OCI-LY1 (cell line): ENCODE data around the gene GRIK2.
"Not testable (repeated sequence)": the region's sequence is repeated elsewhere in the genome, so short reads cannot be mapped to it uniquely, and the experiment has no call there.

Source experiments
- H2AFZ ChIP-seq: fragments of 200-600 bp; sonication (generic), shearing (Covaris generic); 2 replicates; pipeline ENCODE4 v1.6.0; 2014; ENCODE audit warnings: antibody characterized with exemption, mild to moderate bottlenecking, low read length
- H3F3A ChIP-seq: fragments of 200-600 bp; sonication (generic), shearing (Covaris generic); 2 replicates; pipeline ENCODE4 v1.6.0; 2014; ENCODE audit warnings: mild to moderate bottlenecking, antibody characterized with exemption, low read length, moderate library complexity; ENCODE audit not compliant: insufficient read depth
- H3K27ac ChIP-seq: fragments of 200-600 bp; sonication (generic); 2 replicates; pipeline ENCODE4 v1.5.1; 2014; ENCODE audit warnings: low read length, mixed run types, mild to moderate bottlenecking, low read depth; ENCODE audit not compliant: poor library complexity, severe bottlenecking
- H3K27me3 ChIP-seq: fragments of 200-600 bp; sonication (generic); 2 replicates; pipeline ENCODE4 v1.6.0; 2014; ENCODE audit warnings: antibody characterized with exemption, mild to moderate bottlenecking, low read length, moderate library complexity; ENCODE audit not compliant: insufficient read depth
- H3K36me3 ChIP-seq: fragments of 200-600 bp; sonication (generic); 2 replicates; pipeline ENCODE4 v1.6.1; 2014; ENCODE audit warnings: mild to moderate bottlenecking, antibody characterized with exemption, low read length, moderate library complexity, mixed read lengths; ENCODE audit not compliant: insufficient read depth
- H3K4me1 ChIP-seq: fragments of 200-600 bp; sonication (generic); 2 replicates; pipeline ENCODE4 v1.5.1; 2014; ENCODE audit warnings: mild to moderate bottlenecking, low read length, moderate library complexity; ENCODE audit not compliant: insufficient read depth, severe bottlenecking
- H3K4me2 ChIP-seq: fragments of 200-600 bp; sonication (generic), shearing (Covaris generic); 2 replicates; pipeline ENCODE4 v1.6.1; 2014; ENCODE audit warnings: low read length
- H3K4me3 ChIP-seq: fragments of 200-600 bp; sonication (generic); 2 replicates; pipeline ENCODE4 v1.5.1; 2014; ENCODE audit warnings: low read length, low read depth, mild to moderate bottlenecking, mixed read lengths; ENCODE audit not compliant: poor library complexity, severe bottlenecking
- H3K79me2 ChIP-seq: fragments of 200-600 bp; shearing (Covaris generic); 2 replicates; pipeline ENCODE4 v1.6.1; 2016; ENCODE audit warnings: mixed run types, low read length, mixed read lengths; ENCODE audit not compliant: insufficient read depth
- H3K9ac ChIP-seq: fragments of 200-600 bp; sonication (generic), shearing (Covaris generic); 2 replicates; pipeline ENCODE4 v1.6.1; 2014; ENCODE audit warnings: mild to moderate bottlenecking, low read length, mixed read lengths
- H3K9me2 ChIP-seq: fragments of 200-600 bp; sonication (generic), shearing (Covaris generic); 2 replicates; pipeline ENCODE4 v1.6.1; 2014; ENCODE audit warnings: low read depth, mild to moderate bottlenecking, low read length, mixed read lengths
- H3K9me3 ChIP-seq: fragments of 200-600 bp; shearing (Covaris generic); 2 replicates; pipeline ENCODE4 v1.6.1; 2014; ENCODE audit warnings: low read length, mixed read lengths
- H4K20me1 ChIP-seq: fragments of 200-600 bp; sonication (generic), shearing (Covaris generic); 2 replicates; pipeline ENCODE4 v1.6.0; 2016; ENCODE audit warnings: mild to moderate bottlenecking, low read length; ENCODE audit not compliant: insufficient read depth
- EZH2 ChIP-seq: fragments of 200-600 bp; sonication (generic), shearing (Covaris generic); IDR thresholded peaks from 2 replicates; pipeline ENCODE4 v1.8.0; 2017; ENCODE audit warnings: borderline replicate concordance, mixed run types, mild to moderate bottlenecking, antibody characterized with exemption, low read length, moderate library complexity, mixed read lengths
- TF ChIP-seq, protein P1 (sequence below): fragments of 200-600 bp; sonication (generic), shearing (Covaris generic); IDR thresholded peaks from 2 replicates; pipeline ENCODE4 v1.5.1; 2017; ENCODE audit warnings: mild to moderate bottlenecking, antibody characterized with exemption, low read length, moderate library complexity, mixed read lengths

GRIK2 gene

DNA sequence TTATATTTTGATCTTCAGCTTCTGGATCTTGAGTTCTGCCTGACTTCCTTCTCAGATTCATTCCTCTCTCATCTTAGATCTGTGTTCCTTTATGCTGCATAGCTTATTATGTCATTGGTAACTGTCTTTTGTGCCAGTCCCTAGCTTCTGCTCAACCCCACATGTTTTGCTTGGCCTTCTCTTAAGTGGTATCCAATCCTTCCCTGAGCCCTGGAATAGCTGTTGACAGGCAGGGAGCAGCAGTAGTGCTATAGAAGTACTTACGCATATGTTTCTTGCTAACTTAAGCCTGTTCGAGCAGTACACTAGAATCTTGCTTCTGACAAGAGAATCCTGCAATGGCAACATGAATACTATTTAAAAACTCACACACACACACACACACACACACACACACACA, 13.6 kb upstream of the GRIK2 start:
- no peak overlapping the region for H3K9ac ChIP-seq
- no peaks in the 10 kb centered on the region for H3F3A ChIP-seq
- no peaks in the 10 kb centered on the region for H3K9me2 ChIP-seq
- no peaks in the 10 kb centered on the region for H3K36me3 ChIP-seq
- no peak overlapping the region for H3K27ac ChIP-seq
- no peak overlapping the region for H3K4me2 ChIP-seq
- H3K4me1 ChIP-seq, result no peaks in the 10 kb centered on the region
- H4K20me1 ChIP-seq, result no peaks in the 10 kb centered on the region
- no peaks in the 10 kb centered on the region for H3K27me3 ChIP-seq
- no peak overlapping the region for H2AFZ ChIP-seq
- H3K9me3 ChIP-seq, result no peaks in the 10 kb centered on the region
- TF ChIP-seq, protein P1, sequence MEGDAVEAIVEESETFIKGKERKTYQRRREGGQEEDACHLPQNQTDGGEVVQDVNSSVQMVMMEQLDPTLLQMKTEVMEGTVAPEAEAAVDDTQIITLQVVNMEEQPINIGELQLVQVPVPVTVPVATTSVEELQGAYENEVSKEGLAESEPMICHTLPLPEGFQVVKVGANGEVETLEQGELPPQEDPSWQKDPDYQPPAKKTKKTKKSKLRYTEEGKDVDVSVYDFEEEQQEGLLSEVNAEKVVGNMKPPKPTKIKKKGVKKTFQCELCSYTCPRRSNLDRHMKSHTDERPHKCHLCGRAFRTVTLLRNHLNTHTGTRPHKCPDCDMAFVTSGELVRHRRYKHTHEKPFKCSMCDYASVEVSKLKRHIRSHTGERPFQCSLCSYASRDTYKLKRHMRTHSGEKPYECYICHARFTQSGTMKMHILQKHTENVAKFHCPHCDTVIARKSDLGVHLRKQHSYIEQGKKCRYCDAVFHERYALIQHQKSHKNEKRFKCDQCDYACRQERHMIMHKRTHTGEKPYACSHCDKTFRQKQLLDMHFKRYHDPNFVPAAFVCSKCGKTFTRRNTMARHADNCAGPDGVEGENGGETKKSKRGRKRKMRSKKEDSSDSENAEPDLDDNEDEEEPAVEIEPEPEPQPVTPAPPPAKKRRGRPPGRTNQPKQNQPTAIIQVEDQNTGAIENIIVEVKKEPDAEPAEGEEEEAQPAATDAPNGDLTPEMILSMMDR, result no peak
- no peak for TF ChIP-seq EZH2
- no peak overlapping the region for H3K4me3 ChIP-seq
- H3K79me2 ChIP-seq, result no peaks in the 10 kb centered on the region

DNA sequence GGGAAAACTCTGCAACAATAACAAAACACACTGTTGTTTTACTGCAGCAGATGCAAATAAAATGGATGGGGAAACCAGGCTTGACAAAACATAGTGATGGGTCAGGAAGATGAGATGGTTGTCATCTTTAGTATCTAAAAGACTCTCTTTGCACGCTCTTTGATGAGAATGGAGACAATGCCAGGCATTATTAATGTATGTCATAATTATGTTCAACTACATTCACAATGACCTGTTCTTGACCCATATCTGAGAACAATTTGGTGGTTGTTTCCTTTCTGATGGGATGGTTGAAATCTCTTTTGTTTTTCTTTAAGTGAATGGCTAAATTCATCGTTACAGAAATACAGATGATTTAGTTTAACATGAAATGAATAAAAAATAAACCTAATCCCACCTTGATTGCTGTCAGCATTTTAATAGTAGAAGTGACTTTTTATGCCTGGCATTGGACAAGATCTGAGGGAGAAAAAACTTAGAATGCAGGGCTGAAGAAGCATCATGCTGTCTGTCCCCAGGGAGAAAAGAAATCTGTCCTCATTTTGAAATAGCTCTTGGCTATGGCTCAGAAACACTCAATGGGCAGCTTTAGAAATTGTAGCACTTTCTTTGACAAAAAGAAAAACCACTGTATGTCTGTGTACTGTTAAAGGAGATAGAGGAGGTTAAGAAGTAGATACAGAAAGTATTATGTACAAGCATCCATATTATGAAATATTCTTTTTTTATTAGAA, 12.4 kb upstream of the GRIK2 start:
- Histone ChIP-seq H4K20me1 (no peaks in the 10 kb centered on the region), H3K27me3 (no peaks in the 10 kb centered on the region), H3K79me2 (no peaks in the 10 kb centered on the region), H2AFZ (no peak overlapping the region), H3K9ac (no peak overlapping the region), H3K4me1 (no peaks in the 10 kb centered on the region), H3K36me3 (no peaks in the 10 kb centered on the region), H3K27ac (no peak overlapping the region), H3K4me2 (no peak overlapping the region), H3K9me3 (no peaks in the 10 kb centered on the region), H3K4me3 (no peak overlapping the region), H3K9me2 (no peaks in the 10 kb centered on the region), H3F3A (no peaks in the 10 kb centered on the region)
- TF ChIP-seq, protein P1, result no peak
- TF ChIP-seq EZH2, result no peak

DNA sequence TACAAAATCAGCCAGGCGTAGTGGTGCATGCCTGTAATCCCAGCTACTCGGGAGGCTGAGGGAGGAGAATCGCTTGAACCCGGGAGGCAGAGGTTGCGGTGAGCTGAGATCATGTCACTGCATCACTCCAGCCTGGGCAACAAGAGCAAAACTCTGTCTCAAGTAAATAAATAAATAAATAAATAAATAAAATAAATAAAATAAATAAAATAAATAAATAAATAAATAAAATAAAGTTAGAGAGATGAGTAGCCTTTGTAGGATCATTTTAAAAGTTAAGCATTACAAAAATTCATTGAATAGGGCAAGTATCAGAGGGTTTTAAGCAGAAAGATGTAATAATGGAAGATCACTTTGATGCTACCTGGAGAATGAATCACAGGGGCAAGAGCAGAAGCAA, 9.8 kb upstream of the GRIK2 start:
- not testable (repeated sequence) for H3K9me3 ChIP-seq, H3K79me2 ChIP-seq, H2AFZ ChIP-seq, H3F3A ChIP-seq, H3K36me3 ChIP-seq, H4K20me1 ChIP-seq, H3K9me2 ChIP-seq, H3K27me3 ChIP-seq, H3K4me2 ChIP-seq, H3K27ac ChIP-seq, H3K4me3 ChIP-seq, H3K9ac ChIP-seq, H3K4me1 ChIP-seq

DNA sequence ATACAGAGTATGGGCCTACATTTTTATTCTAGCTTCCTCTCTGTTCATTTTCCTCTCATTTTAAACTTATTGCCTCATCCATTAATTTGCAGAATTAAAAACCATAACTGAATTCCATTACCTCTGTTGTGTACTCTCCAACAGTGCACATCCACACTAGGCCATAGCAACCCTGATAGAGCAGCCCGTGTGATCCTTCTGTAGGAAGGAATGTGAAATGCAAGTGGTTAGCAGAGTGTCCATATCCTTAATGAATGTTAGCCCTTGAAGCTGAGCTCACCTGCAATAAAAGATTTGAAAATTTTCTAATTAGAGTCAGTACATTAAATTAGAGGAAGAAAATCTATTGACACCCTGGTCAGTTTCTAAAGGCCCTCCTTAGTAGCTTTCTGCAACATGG, 6.5 kb upstream of the GRIK2 start:
- no peaks in the 10 kb centered on the region for H3K27me3 ChIP-seq
- no peaks in the 10 kb centered on the region for H3K79me2 ChIP-seq
- TF ChIP-seq, protein P1, result no peak
- TF ChIP-seq EZH2, result no peak

More for the DNA sequence above, 6.5 kb upstream of the GRIK2 start:
- Histone ChIP-seq H4K20me1 (no peaks in the 10 kb centered on the region), H3F3A (no peaks in the 10 kb centered on the region), H3K4me1 (no peaks in the 10 kb centered on the region), H3K9me2 (no peaks in the 10 kb centered on the region), H3K9ac (no peak overlapping the region), H3K27ac (no peak overlapping the region), H3K4me2 (no peak overlapping the region), H2AFZ (no peak overlapping the region), H3K4me3 (no peak overlapping the region), H3K9me3 (no peaks in the 10 kb centered on the region), H3K36me3 (no peaks in the 10 kb centered on the region)
